Kidney tubule cell (primary cell): Measurements from ENCODE around the gene PIEZO2.
"Not testable (repeated sequence)": the region's sequence is repeated elsewhere in the genome, so short reads cannot be mapped to it uniquely, and the experiment has no call there.

ENCODE experiments used
- DNase-seq: peaks from one replicate; pipeline ENCODE4 v3.0.0-alpha.2; 2018; ENCODE audit warnings: low spot score

The PIEZO2 gene

DNA sequence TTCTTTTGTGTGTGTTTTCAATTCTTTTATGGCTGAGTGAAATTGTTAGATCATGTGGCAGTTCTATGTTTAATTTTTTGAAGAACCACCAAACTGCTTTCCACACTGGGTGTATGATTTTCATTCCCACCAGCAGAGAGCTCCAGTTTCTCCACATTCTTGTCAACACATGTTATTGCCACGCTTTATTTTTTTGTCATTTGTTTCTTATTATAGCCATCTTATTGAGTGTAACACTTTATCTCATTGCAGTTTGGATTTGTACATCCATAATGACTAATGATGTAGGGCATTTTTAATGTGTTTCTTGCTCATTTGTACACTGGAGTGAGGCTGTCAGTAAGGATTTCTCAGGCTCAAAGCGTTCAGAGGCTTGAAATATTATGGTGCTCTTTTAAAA lies 184.2 kb downstream of the PIEZO2 start:
- no peak for DNase-seq

- no peak for DNase-seq
These were observed 195.7 kb downstream of the PIEZO2 start for GRCh38 chr18:10953672-10954071.

GRCh38 chr18:10951631-10952544 lies 197.5 kb downstream of the PIEZO2 start:
- DNase-seq: no peak

DNA sequence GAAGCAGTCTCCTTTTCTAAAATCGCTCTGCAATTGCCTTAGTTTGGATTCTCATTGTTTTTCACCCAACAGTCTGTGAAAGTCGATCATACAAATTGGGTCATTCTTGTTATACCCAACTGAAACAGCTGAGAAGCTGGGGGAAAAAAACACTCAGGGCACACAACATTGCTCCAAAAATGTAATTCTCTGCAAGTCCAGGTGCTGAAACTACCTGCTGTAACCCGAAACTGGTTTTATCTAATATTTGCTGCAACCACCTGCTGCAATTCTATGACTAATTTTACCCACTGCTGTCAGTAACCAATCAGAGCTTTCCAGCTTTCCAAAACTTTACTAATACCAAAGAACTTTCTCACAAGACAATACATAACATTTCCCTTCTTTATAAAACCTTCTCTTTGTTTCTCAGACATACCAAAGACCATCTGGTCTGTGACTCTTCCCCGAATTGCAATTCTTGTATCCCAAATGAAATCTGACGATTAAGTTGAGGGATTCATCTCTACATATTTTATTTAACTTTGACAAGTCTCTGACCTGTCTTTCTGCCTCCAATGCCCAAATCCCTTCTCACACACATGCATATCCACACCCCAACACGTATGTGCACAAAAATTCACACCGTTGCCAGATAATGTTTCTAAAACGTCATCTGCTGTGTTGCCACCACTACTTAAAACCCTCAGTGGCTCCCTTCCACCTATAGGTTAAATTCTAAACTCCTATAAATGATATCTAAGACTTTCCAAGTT lies 198.3 kb downstream of the PIEZO2 start:
- DNase-seq: no peak

DNA sequence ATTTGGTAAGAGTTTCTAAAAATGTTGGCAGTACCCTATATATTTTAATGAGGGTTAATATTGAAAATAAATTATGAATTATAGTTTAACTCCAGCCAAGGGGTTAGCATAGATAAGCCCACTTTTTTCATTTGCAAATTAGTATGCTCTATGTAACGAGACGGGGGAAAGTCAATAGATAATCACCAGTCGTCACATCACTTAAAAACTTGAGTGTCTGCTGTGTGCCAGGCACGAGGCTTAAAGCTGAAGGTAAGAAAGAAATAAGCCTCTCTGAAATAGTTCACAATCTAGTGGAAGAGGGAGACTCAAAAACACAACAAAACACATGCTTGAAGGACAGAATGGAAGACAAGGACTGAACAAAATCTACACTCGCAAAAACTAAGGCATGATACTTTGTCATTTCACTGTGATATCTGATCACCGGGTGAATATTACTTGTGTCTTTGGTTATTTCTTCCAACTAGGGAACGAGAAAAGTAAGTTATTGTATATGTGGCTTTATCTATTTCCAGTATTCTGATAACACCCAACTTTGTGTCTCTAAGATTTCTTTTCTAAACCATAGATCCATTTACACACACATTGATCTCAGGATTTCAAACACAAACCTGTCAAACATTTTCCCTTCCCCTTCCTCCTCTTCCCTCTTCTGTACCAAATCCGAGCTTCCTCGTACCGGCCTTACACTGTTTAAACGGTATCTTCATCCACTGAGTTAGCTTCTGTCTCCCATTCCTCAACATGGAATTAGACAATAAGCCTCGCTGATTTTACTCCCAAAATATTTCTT lies 199.1 kb downstream of the PIEZO2 start:
- DNase-seq: no peak

DNA sequence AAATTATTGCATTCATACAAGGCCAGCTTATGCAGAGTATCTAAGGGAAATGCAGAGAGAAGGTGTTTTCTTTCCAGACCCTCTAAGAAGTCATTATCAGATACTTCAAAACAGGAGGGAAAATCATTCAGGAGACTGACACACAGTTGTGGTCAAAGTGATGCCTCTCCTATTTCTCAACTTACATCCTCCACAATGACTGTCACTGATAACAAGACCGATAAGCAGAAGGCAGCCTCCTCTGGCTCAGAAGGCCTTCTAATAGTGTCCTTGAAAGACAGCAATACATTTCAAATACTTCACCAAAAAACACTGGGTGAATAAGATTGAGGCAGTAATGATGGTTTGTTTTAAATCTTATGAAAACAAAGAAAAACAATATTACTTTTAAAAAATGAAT lies 199.7 kb downstream of the PIEZO2 start:
- no peak for DNase-seq

DNA sequence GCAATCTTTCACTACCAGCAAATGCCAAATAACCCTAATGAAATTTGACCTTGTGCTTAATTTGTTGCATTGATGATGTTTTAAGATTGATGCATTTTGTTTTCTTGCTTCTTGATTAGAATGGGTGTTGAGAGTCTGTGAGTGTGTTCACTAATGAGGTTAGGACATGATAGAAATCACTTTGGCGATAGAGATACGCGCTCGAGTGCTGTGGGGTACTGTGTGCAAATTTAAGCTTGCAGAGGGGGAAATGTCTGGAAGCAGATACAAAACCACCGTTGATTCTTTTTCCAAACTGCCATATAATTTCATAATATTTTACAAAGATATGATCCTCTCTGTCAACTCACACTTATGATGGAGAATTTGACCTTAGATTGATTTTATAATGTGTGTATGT lies 200.9 kb downstream of the PIEZO2 start:
- no peak for DNase-seq

- no peak for DNase-seq
These were observed 203.3 kb downstream of the PIEZO2 start for GRCh38 chr18:10946058-10946457.

DNA sequence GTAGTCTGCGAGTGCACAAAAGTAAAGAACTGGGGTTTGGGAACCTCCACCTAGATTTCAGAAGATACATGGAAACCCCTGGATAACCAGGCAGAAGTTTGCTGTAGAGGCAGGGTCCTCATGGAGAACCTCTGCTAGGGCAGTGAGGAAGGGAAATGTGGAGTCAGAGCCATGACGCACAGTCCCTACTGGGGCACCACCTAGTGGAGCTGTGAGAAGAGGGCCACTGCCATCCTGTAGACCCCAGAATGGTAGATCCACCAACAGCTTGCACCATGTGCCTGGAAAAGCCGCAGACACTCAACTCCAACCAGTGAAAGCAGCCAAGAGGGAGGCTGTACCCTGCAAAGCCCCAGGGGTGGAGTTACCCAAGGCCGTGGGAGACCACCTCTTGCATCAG lies 206.4 kb downstream of the PIEZO2 start:
- DNase-seq: no peak

DNA sequence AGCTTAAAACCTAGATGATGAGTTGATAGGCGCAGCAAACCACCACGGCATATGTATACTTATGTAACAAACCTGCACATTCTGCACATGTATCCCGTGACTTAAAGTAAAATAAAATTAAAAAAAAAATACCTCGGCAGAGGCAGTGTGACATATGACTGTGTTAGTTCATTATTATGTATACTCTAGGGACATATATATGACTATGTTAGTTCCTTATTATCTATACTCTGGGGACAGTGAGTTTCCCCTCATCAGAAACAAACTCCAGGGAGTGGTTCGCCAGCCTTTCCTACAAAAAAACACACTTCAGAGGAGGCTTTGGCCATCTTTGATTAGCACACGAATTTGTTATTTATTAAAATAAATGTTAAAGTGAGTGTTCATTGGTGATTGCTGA lies 209.5 kb downstream of the PIEZO2 start:
- no peak for DNase-seq

DNA sequence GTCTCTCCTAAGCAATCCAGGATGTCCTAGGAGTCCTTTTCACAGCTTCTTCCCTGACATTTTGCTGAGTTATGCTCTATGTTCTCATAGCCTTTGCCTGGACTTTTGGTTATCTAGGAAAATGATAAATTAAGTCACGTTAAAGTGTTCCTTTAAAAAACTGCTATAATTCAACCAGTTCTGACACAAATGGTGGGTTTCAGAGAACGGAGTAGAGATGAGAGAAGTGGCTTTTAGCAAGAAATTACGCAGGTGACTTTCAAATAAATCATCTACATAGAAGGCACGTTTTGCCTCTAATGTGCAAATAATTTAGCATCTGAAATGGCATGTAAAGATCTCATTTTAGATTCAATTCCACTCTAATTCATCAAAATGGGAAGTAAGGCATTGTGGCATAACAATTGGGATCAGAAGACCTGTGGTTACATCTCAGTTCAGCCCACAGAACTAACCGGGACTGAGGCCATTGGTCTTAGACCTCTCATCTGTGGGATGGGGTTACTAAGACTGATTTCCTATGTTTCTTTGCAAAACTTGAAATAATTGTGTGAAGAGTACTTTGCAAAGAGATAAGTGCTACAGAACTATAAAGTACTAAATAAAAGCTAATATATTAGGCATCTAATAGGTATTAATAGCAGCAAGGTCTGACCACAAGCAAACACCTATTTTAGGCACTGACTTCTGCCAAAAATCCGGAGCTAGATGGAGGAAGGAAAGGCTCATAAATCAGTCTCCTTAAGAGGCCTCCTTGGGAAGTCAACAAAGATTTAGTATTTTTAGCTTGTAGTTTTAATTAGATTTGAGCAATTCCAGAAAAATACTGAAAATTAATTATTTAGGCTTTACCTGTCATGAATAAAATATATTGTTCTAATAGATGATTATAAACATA lies 211.4 kb downstream of the PIEZO2 start:
- no peak for DNase-seq

DNA sequence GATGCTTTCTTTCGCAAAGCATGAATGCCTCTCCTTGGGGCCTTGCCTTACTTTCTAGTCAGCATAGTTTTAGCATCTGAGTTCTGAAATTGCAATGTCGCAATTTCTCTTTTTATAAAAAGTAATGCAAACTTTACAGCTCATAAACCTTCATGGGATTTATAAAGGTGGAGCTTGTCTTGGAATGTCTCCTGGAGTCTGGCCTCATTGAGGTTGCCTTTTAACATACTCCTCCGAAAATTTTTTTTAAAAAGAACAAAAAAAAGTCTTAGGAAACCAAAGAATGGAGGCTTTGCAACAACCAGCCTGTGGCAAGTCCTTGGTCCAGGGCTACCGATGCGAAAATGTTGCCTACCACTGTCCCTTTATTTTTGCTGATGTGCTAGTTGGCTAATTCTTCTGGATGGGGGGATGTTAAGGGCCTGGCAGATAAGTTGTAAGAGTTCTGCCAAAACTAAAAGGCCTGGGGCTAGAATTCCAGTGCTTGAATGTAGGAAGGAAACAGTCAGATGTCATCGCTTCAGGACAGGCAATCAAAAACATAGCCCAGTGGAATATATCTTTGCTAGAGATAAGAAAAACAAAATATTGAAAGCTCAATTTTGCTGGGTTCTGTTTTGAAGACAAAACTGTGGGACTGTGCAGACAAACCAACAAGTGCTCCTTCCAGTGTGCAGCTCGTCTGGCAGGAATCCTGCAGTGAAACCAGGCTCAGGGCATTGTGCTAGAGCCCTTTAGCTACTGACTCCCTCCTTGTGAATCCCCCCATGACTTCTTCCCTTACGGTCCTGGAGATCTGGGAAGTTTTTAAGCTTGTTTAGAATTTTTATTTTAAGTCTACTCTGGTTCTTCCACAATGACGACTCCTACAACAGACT lies 213.0 kb downstream of the PIEZO2 start:
- no peak for DNase-seq

- DNase-seq: no peak
These were observed 213.8 kb downstream of the PIEZO2 start for GRCh38 chr18:10935588-10935987.

GRCh38 chr18:10933648-10934047 lies 215.7 kb downstream of the PIEZO2 start:
- DNase-seq: not testable (repeated sequence)

DNA sequence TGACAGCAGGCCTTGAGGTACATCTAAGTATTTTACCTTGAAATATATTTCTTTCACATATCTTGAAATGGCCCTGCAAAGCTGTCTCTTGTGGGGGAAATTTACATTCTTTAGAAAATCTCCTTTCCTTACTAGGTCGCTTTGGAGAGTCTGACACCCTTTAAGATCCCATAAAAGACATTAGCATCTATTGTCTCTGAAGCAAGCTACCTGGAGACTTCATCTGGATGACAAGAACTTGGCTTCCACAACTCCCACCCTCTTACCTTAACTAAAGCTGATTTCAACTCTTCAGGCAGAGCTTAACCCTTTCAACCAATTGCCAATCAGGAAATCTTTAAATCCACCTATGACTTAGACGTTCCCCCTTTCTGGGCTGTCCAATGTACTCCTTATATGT lies 219.3 kb downstream of the PIEZO2 start:
- DNase-seq: no peak

GRCh38 chr18:10928772-10929373 lies 220.5 kb downstream of the PIEZO2 start:
- no peak for DNase-seq

GRCh38 chr18:10928011-10928771 lies 221.2 kb downstream of the PIEZO2 start:
- no peak for DNase-seq

GRCh38 chr18:10927286-10927992 lies 221.9 kb downstream of the PIEZO2 start:
- DNase-seq: peak; percentile 44
